Fibroblast of the aortic adventitia (primary cell): ENCODE results near the gene SLC38A4. TPM values are rescaled to one million over a fixed set of nuclear protein-coding genes. Genes with fewer than 3 reads are reported as not detected.
A peak's percentile ranks its signal among the peaks of the same experiment; 100 is the strongest.

Experiments used
- DNase-seq: peaks from one replicate; pipeline ENCODE4 v3.0.0-alpha.2; 2010; ENCODE audit warnings: low read depth
- H3K4me3 ChIP-seq: 2 replicates; pipeline ENCODE4 v1.5.1; 2011; ENCODE audit warnings: low read depth, mild to moderate bottlenecking, control low read depth, low read length, moderate library complexity
- total RNA-seq: library from RNA; depleted of rRNA; stranded (reverse); fragments of >200 nt; gene quantifications from 2 replicates; pipeline ENCODE4 v1.2.3, GENCODE V29; 2012; ENCODE audit warnings: low replicate concordance
- TF ChIP-seq, protein P1 (sequence below): IDR thresholded peaks from 2 replicates; pipeline ENCODE4 v1.5.1; 2011; ENCODE audit warnings: mild to moderate bottlenecking, low read length, control low read depth, inconsistent platforms; ENCODE audit not compliant: insufficient read depth

Gene SLC38A4, protein sequence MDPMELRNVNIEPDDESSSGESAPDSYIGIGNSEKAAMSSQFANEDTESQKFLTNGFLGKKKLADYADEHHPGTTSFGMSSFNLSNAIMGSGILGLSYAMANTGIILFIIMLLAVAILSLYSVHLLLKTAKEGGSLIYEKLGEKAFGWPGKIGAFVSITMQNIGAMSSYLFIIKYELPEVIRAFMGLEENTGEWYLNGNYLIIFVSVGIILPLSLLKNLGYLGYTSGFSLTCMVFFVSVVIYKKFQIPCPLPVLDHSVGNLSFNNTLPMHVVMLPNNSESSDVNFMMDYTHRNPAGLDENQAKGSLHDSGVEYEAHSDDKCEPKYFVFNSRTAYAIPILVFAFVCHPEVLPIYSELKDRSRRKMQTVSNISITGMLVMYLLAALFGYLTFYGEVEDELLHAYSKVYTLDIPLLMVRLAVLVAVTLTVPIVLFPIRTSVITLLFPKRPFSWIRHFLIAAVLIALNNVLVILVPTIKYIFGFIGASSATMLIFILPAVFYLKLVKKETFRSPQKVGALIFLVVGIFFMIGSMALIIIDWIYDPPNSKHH
- total RNA-seq = 1.6 and 4.6 TPM in 2 replicates

DNA sequence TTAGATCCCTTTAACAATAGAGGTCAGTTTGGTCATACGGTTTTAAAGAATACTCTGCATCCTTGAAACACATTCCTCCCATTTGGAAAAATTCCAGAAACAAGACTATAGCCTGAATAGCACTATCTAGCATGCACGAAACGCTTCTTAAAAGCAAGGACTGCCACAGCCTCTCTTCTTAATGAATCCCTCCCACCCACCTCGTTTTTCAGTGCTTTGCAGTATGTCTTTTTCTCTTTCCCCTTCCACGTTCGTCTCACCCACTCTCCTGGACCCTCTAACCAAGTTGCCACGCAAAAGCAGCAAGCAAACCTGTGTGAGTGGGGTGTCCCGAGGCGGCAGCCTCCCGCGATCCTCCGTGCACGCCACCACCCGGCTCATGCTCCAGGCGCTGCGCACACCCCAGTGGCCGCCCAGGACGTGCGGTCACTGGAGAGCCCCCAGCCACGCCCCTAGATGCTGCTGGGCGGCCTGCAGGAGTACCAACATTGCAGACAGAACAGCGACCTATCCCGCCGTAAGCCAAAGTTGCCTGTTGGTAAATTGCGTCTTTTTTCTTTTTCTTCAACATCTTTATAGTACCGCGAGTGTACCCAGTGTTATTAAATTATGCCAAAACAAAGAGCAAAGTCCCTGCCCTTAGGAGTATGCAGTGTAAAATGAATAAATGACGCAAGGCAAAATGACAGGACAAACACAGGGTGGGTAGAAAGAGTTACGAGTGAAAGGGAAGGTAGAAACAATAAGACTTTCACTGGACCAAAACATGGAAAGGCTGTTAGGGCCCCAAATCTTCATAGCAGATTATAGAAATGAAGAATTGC is at the start of gene SLC38A4:
SLC38A4 (minus strand) TSS at position 407 of the 824 bp plus-strand sequence. CDS start 32,926 bp downstream, outside the sequence.
- TF ChIP-seq, protein P1, sequence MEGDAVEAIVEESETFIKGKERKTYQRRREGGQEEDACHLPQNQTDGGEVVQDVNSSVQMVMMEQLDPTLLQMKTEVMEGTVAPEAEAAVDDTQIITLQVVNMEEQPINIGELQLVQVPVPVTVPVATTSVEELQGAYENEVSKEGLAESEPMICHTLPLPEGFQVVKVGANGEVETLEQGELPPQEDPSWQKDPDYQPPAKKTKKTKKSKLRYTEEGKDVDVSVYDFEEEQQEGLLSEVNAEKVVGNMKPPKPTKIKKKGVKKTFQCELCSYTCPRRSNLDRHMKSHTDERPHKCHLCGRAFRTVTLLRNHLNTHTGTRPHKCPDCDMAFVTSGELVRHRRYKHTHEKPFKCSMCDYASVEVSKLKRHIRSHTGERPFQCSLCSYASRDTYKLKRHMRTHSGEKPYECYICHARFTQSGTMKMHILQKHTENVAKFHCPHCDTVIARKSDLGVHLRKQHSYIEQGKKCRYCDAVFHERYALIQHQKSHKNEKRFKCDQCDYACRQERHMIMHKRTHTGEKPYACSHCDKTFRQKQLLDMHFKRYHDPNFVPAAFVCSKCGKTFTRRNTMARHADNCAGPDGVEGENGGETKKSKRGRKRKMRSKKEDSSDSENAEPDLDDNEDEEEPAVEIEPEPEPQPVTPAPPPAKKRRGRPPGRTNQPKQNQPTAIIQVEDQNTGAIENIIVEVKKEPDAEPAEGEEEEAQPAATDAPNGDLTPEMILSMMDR = peak; percentile 20
- peak; percentile 62 for DNase-seq
- peak within 1 kb of the TSS; percentile 52 for H3K4me3 ChIP-seq

DNA sequence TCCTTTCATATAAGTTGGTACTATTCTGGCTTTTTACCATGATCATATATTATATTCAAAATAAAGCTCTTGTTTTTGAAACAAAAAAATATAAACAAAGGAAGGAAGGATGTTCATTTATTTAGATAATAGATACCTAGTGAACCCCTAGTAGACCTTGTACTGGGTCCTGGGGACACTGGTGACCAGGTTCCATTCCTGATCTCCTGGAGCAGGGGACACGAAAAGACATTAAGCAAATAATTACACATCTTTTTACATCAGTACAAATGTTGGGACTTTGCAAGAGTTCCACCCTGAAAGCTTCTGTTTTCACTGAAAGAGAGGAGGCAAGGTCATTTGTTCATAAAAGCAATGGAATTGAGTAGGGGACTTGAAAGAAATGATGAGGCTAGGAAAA is 49.3 kb upstream of the SLC38A4 start:
- no peak overlapping the region for H3K4me3 ChIP-seq
- TF ChIP-seq, protein P1 = no peak
- DNase-seq = no peak

DNA sequence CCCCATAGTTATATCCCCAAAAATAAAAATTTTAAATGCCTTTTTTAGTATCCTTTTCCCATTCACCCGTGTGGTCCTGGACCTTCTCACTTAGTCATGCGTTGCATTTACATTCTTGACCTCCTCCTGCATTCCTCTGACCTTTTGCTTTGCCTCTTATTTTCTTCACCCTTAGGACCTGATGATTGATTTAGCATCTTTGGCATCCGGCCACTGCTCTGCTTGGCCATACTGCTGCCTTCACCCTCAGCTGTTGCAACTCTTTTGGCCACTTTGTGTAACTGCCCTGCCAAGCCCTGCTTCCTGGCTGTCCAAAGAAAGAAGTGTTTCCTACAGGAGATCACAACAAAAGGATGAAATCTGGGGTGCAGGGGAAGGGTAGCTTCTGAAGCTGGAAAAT is 48.8 kb upstream of the SLC38A4 start:
- TF ChIP-seq, protein P1 = no peak
- DNase-seq = peak; percentile 83
- H3K4me3 ChIP-seq = no peak overlapping the region

DNA sequence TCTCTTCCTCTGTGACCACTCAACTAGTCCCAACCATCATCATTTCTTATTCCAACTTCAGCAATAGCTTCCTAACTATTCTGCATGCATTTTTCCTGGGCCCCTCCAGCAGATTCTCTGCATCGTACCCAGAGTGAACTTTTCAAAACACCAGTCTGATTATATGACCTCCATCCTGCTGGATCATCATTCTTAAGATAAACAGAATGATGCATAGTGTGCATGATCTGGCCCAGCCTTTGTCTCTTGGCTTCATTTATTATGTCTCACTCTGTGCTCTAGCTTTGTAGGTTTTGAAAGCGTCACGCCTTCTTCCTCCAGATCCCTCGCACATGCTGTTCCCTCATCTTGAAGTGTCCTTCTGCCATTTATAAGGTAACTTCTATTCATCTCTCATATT is 46.3 kb upstream of the SLC38A4 start:
- TF ChIP-seq, protein P1 = no peak
- DNase-seq = no peak
- H3K4me3 ChIP-seq = no peak overlapping the region

DNA sequence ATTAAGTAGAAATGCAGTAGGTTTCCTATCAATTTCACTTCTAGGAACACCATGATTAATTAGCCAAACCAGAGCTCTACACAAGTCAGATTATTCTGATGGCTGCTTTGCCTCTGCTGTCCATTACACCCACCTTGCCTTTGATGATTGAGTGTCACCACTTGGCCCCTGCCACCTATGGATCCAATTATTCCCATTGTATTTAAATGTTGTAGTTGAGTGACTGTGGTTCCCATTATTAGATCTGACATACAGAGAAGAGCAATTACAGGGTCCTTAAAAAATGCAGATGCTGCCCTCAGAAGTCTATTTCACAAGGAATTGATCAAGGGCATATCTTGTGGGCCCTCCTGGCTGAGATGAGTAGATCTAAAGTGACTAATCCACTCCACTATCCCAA is 39.5 kb upstream of the SLC38A4 start:
- H3K4me3 ChIP-seq = no peak overlapping the region
- DNase-seq = no peak
- TF ChIP-seq, protein P1 = no peak

DNA sequence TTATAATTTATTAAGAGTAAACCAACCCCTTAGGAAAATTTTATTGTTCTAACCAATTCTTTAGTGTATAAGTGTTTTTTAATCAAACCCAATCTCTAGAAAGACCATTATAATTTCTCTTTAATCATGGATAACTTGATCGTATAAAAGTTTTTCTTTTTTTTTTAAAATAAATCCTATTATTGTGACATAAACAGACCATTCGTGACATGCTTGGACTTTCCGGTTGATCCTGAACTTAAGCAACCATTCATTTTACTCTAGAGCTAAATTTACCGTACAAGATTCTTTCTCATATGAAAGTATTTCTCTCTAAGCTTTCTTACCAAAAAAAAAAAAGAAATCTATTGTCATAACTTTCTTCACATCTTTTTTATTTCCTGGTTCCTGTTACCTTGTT is 32.6 kb upstream of the SLC38A4 start:
- TF ChIP-seq, protein P1 = no peak
- H3K4me3 ChIP-seq = no peak overlapping the region
- DNase-seq = no peak
